Heart right ventricle (tissue), 16 donors: ENCODE results near the gene CCDC201. TPM values are rescaled to one million over a fixed set of nuclear protein-coding genes. Genes with fewer than 3 reads are reported as not detected.

ENCODE experiments used
- ATAC-seq, 8 donors: fragments of 200-7000 bp; cut with Tn5 transposase; one replicate each; pipeline ENCODE4 v1.9.1; 2020; ENCODE audit warnings: mild to moderate bottlenecking in 8 of 8, moderate library complexity in 8 of 8, moderate number of reproducible peaks in 1 of 8
- DNase-seq, 2 donors: peaks; one replicate each; pipeline ENCODE4 v3.0.0-alpha.2; 2020
- H3K27ac ChIP-seq, 10 donors: fragments of 200-600 bp; sonication (generic) in 2 of 10; one replicate each; pipeline versions ENCODE4 v1.5.0 to v1.8.0; 2020 to 2022; ENCODE audit warnings: mild to moderate bottlenecking in 3 of 10
- H3K27me3 ChIP-seq, 7 donors: fragments of 200-600 bp; one replicate each; pipeline ENCODE4 v1.8.0; 2021 to 2022; ENCODE audit warnings: mild to moderate bottlenecking in 2 of 7
- H3K36me3 ChIP-seq, 9 donors: fragments of 200-600 bp; sonication (generic) in 1 of 9; one replicate each; pipeline versions ENCODE4 v1.5.0 to v1.8.0; 2020 to 2022; ENCODE audit warnings: mild to moderate bottlenecking in 2 of 9
- H3K4me1 ChIP-seq, 9 donors: fragments of 200-600 bp; sonication (generic) in 1 of 9; one replicate each; pipeline versions ENCODE4 v1.5.0 to v1.8.0; 2020 to 2022; ENCODE audit warnings: mild to moderate bottlenecking in 4 of 9
- H3K4me3 ChIP-seq, 10 donors: fragments of 200-600 bp; sonication (generic) in 2 of 10; one replicate each; pipeline versions ENCODE4 v1.5.0 to v1.8.0; 2020 to 2022; ENCODE audit warnings: mild to moderate bottlenecking in 7 of 10, moderate library complexity in 2 of 10
- H3K9me3 ChIP-seq, 11 donors: fragments of 200-600 bp in 10 of 11; sonication (generic) in 2 of 11; one replicate each; pipeline versions ENCODE4 v1.5.0 to v1.8.0; 2013 to 2022; ENCODE audit warnings: mild to moderate bottlenecking in 2 of 11, control low read depth in 1 of 11, moderate library complexity in 1 of 11
- WGBS, 2 donors: extraction: QIAGEN DNeasy Blood & Tissue Kit; methylation state at CpG; one replicate each; pipeline ENCODE4 v1.1.7; 2013; ENCODE audit warnings: inconsistent platforms in 1 of 2; 5-methylcytosine and 5-hydroxymethylcytosine counted together
- intact Hi-C, 10 donors: fragments of 100-400 bp; cut with DNase I; formaldehyde crosslinking; loops; one replicate each; pipeline versions ENCODE4 v1.11.1 to v1.14.2; 2022
- polyA plus RNA-seq, 2 donors: library from polyadenylated mRNA; stranded (reverse); fragments of 200-250 nt; gene quantifications; one replicate each; pipeline ENCODE4 v1.2.3, GENCODE V29; 2013
- total RNA-seq, 10 donors: library from RNA; stranded (reverse); fragmentation: NEBNext Ultra II Directional in 3 of 10; extraction: Animal tissue kit (Norgen Biotek cat#: 25700) in 3 of 10; gene quantifications; one replicate each; pipeline versions ENCODE4 v1.2.1 to v1.2.4, GENCODE V29; 2021 to 2023
- TF ChIP-seq, protein P1 (sequence below), 9 donors: fragments of 200-600 bp; sonication (generic) in 2 of 9; IDR thresholded peaks; one replicate each; pipeline versions ENCODE4 v1.5.0 to v1.8.0; 2021 to 2022; ENCODE audit warnings: antibody characterized with exemption in 9 of 9, mild to moderate bottlenecking in 5 of 9, moderate library complexity in 1 of 9
- donor health status: Arrhythmogenic right ventricular cardiomyopathy.
- donor health status: ischemic (EF 13 %, LVEDD 7.1; RV severe dilation, severe dysfunction).
- donor health status: healthy with polysubstance abuse.
- donor health status: DM: no; HTN: yes; CAD: no.
- donor health status: DM: no; HTN: no; CAD: no.
- donor health status: ischemic (EF 25% LVEDD 6.9; RV normal size, moderate dysfunction).
- donor health status: ischemic (EF 25% LVEDD 5.7; RV mildly dilated, moderate dysfunction).
- donor health status: healthy.
- donor health status: DM: yes; HTN: yes; CAD: no.
- donor health status: Ischemic cardiomyopathy.
- donor health status: ischemic (EF 35%, LVEDD 5.7; RV mildly dilated, moderate dysfunction).
- donor health status: nonischemic (EF 11% LVEDD 7.7; RV severe dilation, severe dysfunction).
- donor health status: DM: yes; HTN: yes; CAD: no.
- donor health status: PGD.
- donor health status: ischemic (EF 29% LVEDD 5.4; RV normal size, mild dysfunction).
- donor health status: nonischemic (EF 23%, LVEDD 6.1; RV moderate dilation, normal function).

CCDC201 gene
- total and polyA plus RNA-seq, 12 donors = not detected

DNA sequence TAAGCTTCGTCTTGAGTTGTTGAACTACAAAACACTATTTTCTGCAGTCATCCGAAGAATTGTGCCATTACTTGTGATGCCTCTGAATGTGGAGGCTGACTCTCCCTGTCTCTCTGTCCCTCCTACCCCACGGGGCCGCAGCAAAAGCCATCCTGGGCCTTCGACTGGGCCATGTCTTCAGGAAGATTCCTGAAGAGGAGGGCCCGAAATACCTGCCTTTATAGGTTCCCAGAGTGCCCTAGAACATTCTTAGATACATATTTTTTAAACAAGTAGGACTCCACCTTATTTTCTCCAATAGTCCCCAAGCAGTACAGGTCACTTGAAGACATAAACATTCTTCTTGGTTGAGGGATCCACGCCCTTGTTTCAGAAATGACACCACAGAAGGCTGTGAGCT, 40.1 kb upstream of the CCDC201 start:
- Histone ChIP-seq H3K4me1 (peaks cover 0 to 11% (median 3%) of the 10 kb centered on the region in 9 donors), H3K4me3 (no peak overlapping the region), H3K9me3 (peaks cover 0 to 9% (median 0%) of the 10 kb centered on the region in 11 donors), H3K27ac (no peak overlapping the region), H3K36me3 (peaks cover 0 to 56% (median 15%) of the 10 kb centered on the region in 9 donors), H3K27me3 (peaks cover 0 to 9% (median 0%) of the 10 kb centered on the region in 7 donors)
- no peak for DNase-seq
- ATAC-seq = no peak
- WGBS, 2 donors = 95% methylated on average over 7 of the region's 7 CpGs
- TF ChIP-seq, protein P1, sequence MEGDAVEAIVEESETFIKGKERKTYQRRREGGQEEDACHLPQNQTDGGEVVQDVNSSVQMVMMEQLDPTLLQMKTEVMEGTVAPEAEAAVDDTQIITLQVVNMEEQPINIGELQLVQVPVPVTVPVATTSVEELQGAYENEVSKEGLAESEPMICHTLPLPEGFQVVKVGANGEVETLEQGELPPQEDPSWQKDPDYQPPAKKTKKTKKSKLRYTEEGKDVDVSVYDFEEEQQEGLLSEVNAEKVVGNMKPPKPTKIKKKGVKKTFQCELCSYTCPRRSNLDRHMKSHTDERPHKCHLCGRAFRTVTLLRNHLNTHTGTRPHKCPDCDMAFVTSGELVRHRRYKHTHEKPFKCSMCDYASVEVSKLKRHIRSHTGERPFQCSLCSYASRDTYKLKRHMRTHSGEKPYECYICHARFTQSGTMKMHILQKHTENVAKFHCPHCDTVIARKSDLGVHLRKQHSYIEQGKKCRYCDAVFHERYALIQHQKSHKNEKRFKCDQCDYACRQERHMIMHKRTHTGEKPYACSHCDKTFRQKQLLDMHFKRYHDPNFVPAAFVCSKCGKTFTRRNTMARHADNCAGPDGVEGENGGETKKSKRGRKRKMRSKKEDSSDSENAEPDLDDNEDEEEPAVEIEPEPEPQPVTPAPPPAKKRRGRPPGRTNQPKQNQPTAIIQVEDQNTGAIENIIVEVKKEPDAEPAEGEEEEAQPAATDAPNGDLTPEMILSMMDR (IDR thresholded peaks at IDR 0.05) = no peak
- intact Hi-C loops = loop anchor here in 4 of 10 donors (10.0 kb wide), 3 partner anchors 1272 to 1342 kb away; no protein-coding TSS in a partner anchor

DNA sequence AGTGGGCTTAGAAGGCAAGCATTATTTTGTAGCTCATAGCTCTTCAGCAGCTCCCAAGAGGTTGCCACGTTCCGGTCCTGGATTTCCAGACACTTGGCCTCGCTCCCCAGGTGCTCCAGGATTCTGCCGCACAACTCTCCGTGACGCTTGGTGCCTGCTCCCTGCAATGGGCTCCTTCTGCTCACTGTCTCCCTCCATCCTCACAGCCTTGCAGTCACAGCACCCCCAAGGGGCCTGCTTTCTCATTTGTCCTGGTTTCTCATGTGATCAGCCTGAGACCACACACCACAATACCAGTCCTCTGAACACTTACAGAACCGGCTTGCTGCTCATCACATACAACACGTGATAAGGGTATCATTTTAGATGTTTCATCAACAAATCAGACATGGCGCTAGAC, 38.4 kb upstream of the CCDC201 start:
- no peaks in the 10 kb centered on the region for H3K27me3 ChIP-seq
- DNase-seq (no peak), ATAC-seq (peak in 2 of 8 donors; percentile 24 to 51)
- H3K36me3 ChIP-seq = peaks cover 0 to 46% (median 10%) of the 10 kb centered on the region in 9 donors
- H3K9me3 ChIP-seq = peaks cover 0 to 10% (median 0%) of the 10 kb centered on the region in 11 donors
- TF ChIP-seq, protein P1 (IDR thresholded peaks at IDR 0.05) = no peak
- no peaks in the 10 kb centered on the region for H3K4me1 ChIP-seq
- intact Hi-C loops = loop anchor here in 4 of 10 donors (10.0 kb wide), 3 partner anchors 1273 to 1343 kb away; no protein-coding TSS in a partner anchor
- H3K4me3 ChIP-seq = no peak overlapping the region
- 87 to 91% methylated on average over 9 of the region's 9 CpGs for WGBS, 2 donors
- H3K27ac ChIP-seq = no peak overlapping the region

DNA sequence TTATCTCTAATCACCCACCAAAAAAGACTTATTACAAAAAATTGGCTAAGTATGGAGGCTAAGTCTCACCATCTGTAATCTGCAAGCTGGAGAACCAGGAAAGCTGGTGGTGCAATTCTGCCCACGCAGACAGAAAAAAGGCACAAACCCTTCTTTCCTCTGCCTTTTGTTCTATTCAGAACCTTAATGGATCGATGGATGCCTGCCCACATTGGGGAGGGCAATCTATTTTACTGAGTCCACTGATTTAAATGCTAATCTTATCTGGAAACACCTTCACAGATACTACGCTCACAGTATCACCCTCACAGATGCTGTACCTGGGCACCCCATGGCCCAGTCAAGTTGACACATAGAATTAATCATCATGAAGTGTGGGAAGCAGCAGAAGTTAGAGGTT, 38.0 kb upstream of the CCDC201 start:
- intact Hi-C loops = loop anchor here in 4 of 10 donors (10.0 kb wide), 3 partner anchors 1274 to 1344 kb away; no protein-coding TSS in a partner anchor
- TF ChIP-seq, protein P1 (IDR thresholded peaks at IDR 0.05) = no peak
- 90 to 91% methylated on average over 3 of the region's 3 CpGs for WGBS, 2 donors
- Histone ChIP-seq H3K27ac (no peak overlapping the region), H3K27me3 (no peaks in the 10 kb centered on the region), H3K36me3 (peaks cover 0 to 42% (median 6%) of the 10 kb centered on the region in 9 donors), H3K4me3 (no peak overlapping the region), H3K9me3 (peaks cover 0 to 13% (median 0%) of the 10 kb centered on the region in 11 donors), H3K4me1 (no peaks in the 10 kb centered on the region)
- DNase-seq (no peak), ATAC-seq (no peak)

DNA sequence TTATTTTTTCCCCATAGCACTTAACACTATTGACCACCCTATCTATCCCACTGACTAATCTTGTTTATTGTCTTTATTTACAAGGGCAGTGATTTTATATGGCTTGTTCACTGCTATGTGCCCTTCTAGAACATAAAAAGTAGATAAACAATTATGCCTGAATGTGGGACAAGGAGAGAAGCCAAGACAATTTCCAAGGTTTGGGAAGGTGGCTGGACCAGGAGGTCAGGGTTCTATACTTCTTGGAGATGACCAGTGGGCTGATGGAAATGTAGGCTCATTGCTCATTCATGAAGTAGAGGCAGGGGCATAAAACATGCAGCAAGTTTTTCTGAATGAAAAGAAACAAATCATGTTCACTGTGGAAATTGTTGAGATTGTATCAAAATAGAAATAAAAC, 36.7 kb upstream of the CCDC201 start:
- no peak overlapping the region for H3K27ac ChIP-seq
- intact Hi-C loops = no loop called here
- H3K36me3 ChIP-seq = peaks cover 0 to 29% (median 4%) of the 10 kb centered on the region in 9 donors
- TF ChIP-seq, protein P1 (IDR thresholded peaks at IDR 0.05) = no peak
- H3K9me3 ChIP-seq = peaks cover 0 to 26% (median 0%) of the 10 kb centered on the region in 11 donors
- no peaks in the 10 kb centered on the region for H3K27me3 ChIP-seq
- no peaks in the 10 kb centered on the region for H3K4me1 ChIP-seq
- no peak for DNase-seq
- ATAC-seq = no peak
- no peak overlapping the region for H3K4me3 ChIP-seq
